NOMO-1 treated with DMSO at 0.1 percent for 48 hours (cell line): ENCODE measurements around the gene ZMAT2.
"Not testable (repeated sequence)": the region's sequence is repeated elsewhere in the genome, so short reads cannot be mapped to it uniquely, and the experiment has no call there.

ENCODE experiments used
- DNase-seq: peaks from one replicate; lab custom pipeline; 2025; ENCODE audit not compliant: unreplicated experiment; lab: John Stamatoyannopoulos, UW

Gene ZMAT2

DNA sequence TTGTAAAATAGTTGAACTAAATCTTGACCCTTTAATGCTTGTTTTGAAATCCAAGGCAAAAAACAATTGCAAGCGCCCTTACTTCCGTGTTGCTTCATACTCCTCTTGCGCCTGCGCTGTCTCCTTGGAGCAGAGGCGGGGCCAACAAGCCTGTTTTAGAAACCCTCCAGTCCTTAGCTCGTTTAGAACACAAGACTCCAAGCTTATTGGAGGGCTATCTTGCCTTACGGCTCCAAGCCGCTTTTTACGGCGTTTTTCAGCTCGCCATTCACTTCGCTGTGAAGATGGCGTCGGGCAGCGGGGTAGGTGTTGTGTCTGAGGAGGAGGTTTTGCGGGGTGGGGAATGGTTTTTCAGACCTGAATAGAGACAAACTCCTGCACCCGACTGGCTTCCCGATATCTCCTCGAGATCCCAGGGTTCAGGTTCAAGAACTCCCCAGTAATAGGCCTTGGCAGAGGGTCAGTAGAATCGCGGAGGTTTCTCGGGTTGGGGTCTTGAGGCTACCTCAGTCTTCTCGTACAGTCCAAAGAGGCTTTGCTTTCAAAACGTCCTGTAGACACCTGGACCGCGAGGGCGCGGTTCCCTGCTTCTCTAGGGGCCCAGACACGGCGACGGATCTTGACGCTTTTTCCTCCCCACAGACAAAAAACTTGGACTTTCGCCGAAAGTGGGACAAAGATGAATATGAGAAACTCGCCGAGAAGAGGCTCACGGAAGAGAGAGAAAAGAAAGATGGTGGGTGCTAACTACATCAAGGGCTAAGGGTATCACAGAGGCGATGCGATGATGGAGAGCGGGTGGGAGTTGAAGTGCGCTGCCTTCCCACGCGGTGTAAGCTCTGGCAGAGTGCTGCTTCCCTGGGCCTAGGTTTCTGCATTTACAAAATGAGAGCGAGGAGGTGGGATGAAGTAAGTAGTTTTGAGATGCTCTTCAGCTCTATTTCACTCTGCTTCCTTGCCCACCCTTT, at the start of gene ZMAT2:
Gene ZMAT2 (plus strand): TSS at position 271 of the 968 bp plus-strand sequence. CDS start 14 bp downstream, at position 285.
- peak; percentile 99 for DNase-seq

DNA sequence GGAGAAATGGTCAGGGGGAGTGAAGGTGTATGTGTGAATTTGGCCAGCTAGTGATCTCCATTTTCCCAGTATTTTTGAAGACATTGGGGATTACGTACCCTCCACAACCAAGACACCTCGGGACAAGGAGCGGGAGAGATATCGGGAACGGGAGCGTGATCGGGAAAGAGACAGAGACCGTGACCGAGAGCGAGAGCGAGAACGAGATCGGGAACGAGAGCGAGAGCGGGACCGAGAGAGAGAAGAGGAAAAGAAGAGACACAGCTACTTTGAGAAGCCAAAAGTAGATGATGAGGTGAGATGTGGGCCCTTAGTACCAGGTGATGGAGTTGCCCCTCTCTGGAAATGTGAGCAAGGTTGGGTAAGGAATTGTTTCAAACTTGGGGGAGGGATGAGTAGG, 41.4 kb upstream of the ZMAT2 start:
- DNase-seq, result no peak

DNA sequence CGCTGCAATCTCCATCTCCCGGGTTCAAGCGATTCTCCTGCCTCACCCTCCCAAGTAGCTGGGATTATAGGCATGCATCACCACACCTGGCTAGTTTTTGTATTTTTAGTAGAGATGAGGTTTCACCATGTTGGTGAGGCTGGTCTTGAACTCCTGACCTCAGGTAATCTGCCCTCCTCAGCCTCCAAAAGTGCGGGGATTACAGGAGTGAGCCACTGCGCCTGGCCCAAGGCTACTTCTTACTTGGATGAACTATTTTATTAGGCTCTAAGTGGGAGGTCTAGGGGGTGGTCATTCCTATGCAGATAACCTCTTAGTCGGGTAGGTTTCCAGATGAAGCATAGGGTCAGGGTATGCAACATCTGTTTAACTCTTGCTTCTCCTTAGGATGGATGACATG, 39.9 kb upstream of the ZMAT2 start:
- not testable (repeated sequence) for DNase-seq

- DNase-seq, result no peak
Measured at GRCh38 chr5:140664030-140664358, 36.3 kb upstream of the ZMAT2 start.

DNA sequence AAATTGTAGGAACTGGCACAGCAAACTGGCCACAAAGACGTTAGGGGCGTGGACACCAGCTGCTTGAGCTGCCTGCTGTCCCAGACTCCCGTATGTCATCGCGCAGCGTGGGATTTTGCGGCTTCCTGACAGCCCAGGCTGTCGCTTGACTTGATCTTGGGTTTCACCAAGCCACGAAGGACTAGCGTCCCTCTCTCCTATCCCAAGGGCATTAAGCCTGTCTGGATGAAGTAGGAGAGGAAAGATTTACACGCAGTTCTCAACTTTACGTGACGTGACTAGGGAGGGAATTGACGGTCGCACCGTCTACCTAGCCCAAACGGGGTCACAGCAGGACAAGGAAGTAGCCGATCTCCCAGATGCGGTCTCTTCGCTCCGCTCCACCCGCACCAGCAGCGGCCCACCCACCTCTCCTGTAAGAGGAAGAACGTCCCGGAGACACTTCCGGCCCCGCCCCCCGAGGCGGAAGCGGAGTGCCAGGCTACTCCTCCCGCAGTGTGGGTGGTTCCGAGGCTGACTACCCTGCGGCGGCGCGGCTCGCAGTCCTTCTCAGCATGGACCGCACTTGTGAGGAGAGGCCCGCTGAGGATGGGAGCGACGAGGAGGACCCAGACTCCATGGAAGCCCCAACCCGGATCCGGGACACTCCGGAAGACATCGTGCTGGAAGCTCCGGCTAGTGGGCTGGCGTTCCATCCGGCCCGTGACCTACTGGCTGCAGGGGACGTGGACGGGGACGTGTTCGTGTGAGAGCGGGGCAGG, 35.7 kb upstream of the ZMAT2 start, which contains the start of gene WDR55:
Gene WDR55 (plus strand): TSS at position 546 of the 761 bp plus-strand sequence. CDS start 9 bp downstream, at position 555.
- peak; percentile 98 for DNase-seq

GRCh38 chr5:140671035-140671434, 29.2 kb upstream of the ZMAT2 start:
- not testable (repeated sequence) for DNase-seq

- no peak for DNase-seq
Measured at GRCh38 chr5:140671472-140672125, 28.6 kb upstream of the ZMAT2 start.

- DNase-seq, result no peak
Measured at GRCh38 chr5:140672455-140673186, 27.6 kb upstream of the ZMAT2 start.

GRCh38 chr5:140673187-140673976, 26.9 kb upstream of the ZMAT2 start, which contains the start of gene DND1:
Gene DND1, minus strand, starts transcription at chr5:140673576. Its CDS starts 34 bp downstream, at chr5:140673542.
- no peak for DNase-seq

- DNase-seq, result no peak
Measured at GRCh38 chr5:140674211-140674610, 26.0 kb upstream of the ZMAT2 start.

DNA sequence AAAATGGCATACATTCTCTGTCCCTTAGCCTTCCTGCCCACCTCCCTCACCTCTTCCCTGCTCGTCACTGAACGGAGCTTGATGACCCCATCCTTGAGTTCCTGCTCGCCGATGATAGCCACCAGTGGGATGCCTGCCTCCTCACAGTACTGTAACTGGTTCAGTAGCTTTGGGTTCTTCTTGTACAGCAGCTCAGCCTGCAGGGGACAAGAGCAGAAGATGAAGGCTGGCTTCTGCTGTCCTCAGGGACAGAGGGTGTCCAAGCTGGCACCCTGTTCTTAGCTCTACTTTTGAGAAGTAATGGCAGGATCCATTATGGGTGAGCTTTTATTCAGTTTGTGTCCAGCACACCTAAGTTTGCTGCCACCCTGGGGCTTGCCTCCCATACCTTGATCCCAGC, 25.6 kb upstream of the ZMAT2 start:
- DNase-seq, result no peak

DNA sequence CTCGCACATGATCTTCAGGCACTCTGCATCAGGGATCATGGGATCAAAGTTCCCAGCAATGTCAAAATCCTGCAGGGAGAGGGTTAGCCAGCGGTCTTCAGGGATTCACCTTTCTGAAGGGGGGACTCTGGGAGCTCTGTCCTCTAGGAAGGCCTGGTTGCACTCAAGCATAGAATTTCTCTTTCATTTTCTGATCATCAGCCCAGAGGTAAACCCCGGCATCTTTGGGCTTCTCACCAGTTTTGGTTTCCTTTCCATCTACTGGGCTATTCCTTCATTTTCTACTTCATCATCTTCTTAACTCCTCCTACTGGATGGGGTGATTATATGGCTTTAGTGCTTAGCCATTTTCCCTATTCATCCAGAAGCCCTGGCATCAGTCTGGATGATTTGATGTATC, 22.3 kb upstream of the ZMAT2 start:
- no peak for DNase-seq

- no peak for DNase-seq
Measured at GRCh38 chr5:140678993-140679392, 21.3 kb upstream of the ZMAT2 start.

GRCh38 chr5:140690376-140690932, 9.8 kb upstream of the ZMAT2 start:
- no peak for DNase-seq

GRCh38 chr5:140690941-140691924, 9.0 kb upstream of the ZMAT2 start, which contains the start of the genes HARS1 and HARS2:
Gene HARS1, minus strand, starts transcription at chr5:140691370. Its CDS starts 66 bp downstream, at chr5:140691304.
Gene HARS2, plus strand, starts transcription at chr5:140691455. Its CDS starts 194 bp downstream, at chr5:140691649.
- DNase-seq, result peak; percentile 88

GRCh38 chr5:140694276-140694675, 6.0 kb upstream of the ZMAT2 start:
- DNase-seq, result no peak

DNA sequence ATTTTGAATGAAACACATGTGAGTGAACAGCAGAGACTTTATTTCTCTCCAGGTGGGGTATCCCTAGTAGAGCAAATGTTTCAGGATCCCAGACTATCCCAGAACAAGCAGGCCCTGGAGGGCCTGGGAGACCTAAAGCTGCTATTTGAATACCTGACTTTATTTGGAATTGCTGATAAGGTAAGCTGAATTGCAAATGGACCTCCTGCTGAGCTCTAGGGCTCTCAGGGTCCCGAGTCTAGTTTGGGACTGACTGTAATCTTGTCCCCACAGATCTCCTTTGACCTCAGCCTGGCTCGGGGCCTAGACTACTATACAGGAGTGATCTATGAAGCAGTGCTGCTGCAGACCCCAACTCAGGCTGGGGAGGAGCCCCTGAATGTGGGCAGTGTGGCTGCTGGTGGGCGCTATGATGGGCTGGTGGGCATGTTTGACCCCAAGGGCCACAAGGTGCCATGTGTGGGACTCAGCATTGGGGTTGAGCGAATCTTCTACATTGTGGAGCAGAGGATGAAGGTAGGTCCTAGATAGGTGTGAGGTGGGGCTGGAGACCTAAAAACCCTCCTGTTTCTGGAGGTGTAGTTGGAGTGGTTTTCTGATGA, 3.3 kb upstream of the ZMAT2 start:
- DNase-seq, result no peak

- no peak for DNase-seq
Measured at GRCh38 chr5:140707812-140708211, 7.6 kb downstream of the ZMAT2 start.
